Measurements from ENCODE around the gene LY9. TPM values are rescaled to one million over a fixed set of nuclear protein-coding genes. Genes with fewer than 3 reads are reported as not detected.
"Not testable (repeated sequence)": the region's sequence is repeated elsewhere in the genome, so short reads cannot be mapped to it uniquely, and the experiment has no call there.

Gene LY9
- total RNA-seq, 1 experiment from 2014 or later = not detected

GRCh38 chr1:160865337-160865736 lies 69.4 kb downstream of the LY9 start:
- no peak for DNase-seq (ENCODE audit: low read depth)

DNA sequence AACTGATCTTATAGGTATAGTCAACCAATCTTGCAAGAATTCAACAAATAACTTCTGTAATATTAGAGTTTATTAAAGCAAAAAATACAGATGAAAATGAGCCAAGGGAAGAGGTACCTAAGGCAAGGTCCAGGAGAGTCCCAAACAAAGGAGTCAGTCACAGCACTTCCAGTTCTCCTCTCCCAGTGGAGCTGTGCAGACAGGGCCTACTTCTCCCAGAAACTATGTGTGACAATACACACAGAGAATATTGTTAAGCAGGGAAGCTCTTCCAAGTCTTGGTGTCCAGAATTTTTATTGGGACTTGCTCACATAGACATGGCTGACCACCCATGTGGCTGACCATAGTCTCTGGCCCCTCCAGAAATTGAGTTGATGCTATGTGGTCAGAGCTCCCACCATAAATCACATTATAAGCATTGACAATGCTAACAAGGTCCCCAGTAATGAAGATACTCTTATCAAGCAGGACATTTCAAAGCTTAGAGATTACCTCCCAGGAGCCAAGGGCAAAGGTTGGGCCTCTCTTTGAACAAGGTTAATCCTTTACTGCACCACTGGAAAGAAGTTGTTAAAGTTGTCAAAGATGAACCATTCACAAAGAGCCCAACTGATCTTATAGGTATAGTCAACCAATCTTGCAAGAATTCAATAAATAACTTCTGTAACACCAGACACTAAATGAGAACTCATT lies 70.2 kb downstream of the LY9 start:
- DNase-seq (ENCODE audit: low read depth) = no peak

- DNase-seq (ENCODE audit: low read depth) = no peak
These were observed 70.8 kb downstream of the LY9 start for GRCh38 chr1:160866695-160867260.

DNA sequence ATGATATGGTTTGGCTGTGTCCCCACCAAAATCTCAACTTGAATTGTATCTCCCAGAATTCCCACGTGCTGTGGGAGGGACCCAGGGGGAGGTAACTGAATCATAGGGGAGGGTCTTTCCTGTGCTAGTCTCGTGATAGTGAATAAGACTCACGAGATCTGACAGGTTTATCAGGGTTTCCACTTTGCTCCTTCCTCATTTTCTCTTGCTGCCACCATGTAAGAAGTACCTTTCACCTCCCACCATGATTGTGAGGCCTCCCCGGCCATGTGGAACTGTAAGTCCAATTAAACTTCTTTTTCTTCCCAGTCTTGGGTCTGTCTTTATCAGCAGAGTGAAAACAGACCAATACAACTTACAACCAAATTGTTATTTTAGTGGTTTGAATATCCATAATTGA lies 71.7 kb downstream of the LY9 start:
- not testable (repeated sequence) for DNase-seq (ENCODE audit: low read depth)

- DNase-seq (ENCODE audit: low read depth) = peak; percentile 26
These were observed 72.2 kb downstream of the LY9 start for GRCh38 chr1:160868141-160868540.

DNA sequence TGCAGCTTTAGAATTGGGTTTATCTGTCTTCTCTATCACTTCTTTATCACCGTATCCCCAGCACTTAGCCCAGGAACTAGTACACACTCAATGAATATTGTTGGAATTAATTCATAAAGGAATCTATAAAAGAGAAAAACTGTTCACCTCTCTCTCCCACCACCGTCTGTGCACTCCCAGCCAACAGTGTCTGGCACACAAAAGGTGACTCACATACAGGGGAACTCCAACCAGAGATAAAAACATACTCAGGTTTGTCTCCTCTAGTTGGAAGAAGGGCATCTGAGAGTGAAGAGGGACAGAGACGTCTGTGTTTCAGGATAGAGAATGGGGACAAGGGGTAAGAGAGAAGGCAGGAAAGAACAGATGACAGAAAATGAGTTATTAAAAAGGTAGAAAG lies 79.0 kb downstream of the LY9 start:
- DNase-seq (ENCODE audit: low read depth) = peak; percentile 5

GRCh38 chr1:160875591-160875990 lies 79.6 kb downstream of the LY9 start:
- DNase-seq (ENCODE audit: low read depth) = not testable (repeated sequence)

- DNase-seq (ENCODE audit: low read depth) = no peak
These were observed 80.3 kb downstream of the LY9 start for GRCh38 chr1:160876311-160876710.

GRCh38 chr1:160877221-160877620 lies 81.2 kb downstream of the LY9 start:
- DNase-seq (ENCODE audit: low read depth) = no peak

Other genes starting within 250 kb of the LY9 start
- not detected in 2 replicates for gene CD84, start 216.7 kb upstream of the LY9 start, total RNA-seq (2014; rRNA removed; shearing (Covaris generic))
- not detected in 2 replicates for gene SLAMF1, start 149.1 kb upstream of the LY9 start, total RNA-seq (2014; rRNA removed; shearing (Covaris generic))
- gene CD48, start 84.4 kb upstream of the LY9 start, total RNA-seq (2014; rRNA removed; shearing (Covaris generic)) = 0.05 TPM in 1 of 2 replicates, not detected in the other
- 3.9 and 7.8 TPM in 2 replicates for gene SLAMF7, start 56.9 kb upstream of the LY9 start, total RNA-seq (2014; rRNA removed; shearing (Covaris generic))
- gene CD244, start 66.7 kb downstream of the LY9 start, total RNA-seq (2014; rRNA removed; shearing (Covaris generic)) = not detected in 2 replicates
- gene ITLN1, start 89.0 kb downstream of the LY9 start, total RNA-seq (2014; rRNA removed; shearing (Covaris generic)) = not detected in 2 replicates
- not detected in 2 replicates for gene ITLN2, start 158.6 kb downstream of the LY9 start, total RNA-seq (2014; rRNA removed; shearing (Covaris generic))
- gene F11R, start 225.0 kb downstream of the LY9 start, total RNA-seq (2014; rRNA removed; shearing (Covaris generic)) = 46.8 and 90.8 TPM in 2 replicates
- 0.27 and 0.44 TPM in 2 replicates for gene TSTD1, start 242.8 kb downstream of the LY9 start, total RNA-seq (2014; rRNA removed; shearing (Covaris generic))
- 82.7 and 89.0 TPM in 2 replicates for gene USF1, start 249.8 kb downstream of the LY9 start, total RNA-seq (2014; rRNA removed; shearing (Covaris generic))